Measurements from ENCODE around the gene PLK3.
"Not testable (repeated sequence)": the region's sequence is repeated elsewhere in the genome, so short reads cannot be mapped to it uniquely, and the experiment has no call there.

Gene PLK3

DNA sequence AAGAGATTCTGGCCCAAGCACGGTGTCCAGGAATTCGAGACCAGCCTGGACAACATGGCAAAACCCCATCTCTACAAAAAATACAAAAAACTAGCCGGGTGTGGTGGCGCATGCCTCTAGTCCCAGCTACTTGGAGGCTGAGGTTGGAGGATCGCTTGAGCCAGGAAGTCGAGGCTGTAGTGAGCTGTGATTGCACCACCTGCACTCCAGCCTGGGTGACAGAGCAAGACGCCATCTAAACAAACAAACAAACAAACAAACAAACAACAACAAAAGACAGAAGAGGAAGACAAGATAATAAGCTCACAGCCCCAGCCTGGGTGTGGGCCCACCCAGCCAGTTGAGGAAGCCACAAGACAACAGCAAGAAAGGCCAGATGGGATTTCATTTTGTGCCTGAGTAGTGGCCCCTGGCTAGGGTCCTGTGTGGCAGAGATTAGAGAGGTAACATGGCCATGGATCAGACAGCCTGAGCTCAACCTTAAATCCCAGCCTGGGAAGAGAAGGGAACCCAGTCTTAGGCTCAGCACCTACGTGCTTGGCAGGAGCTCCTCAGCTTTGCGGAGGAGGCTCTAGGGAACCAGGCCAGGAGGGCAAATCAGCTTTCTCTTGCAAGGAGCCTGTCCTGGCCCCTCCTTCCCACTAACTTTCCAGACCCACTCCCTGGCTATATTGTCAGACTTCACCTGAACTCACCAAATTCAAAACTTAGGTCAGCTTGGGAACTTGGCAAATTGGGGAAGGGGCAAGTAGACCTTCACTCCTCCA is 7.3 kb upstream of the PLK3 start:
- DNase-seq (ENCODE audit: low read depth), result no peak
- TF ChIP-seq POLR2A (IDR thresholded peaks at IDR 0.05; ENCODE audit: extremely low read depth, insufficient read length) (no peak), MYC (IDR thresholded peaks at IDR 0.05; ENCODE audit: low read depth, low read length) (no peak)
- TF ChIP-seq, protein P1, sequence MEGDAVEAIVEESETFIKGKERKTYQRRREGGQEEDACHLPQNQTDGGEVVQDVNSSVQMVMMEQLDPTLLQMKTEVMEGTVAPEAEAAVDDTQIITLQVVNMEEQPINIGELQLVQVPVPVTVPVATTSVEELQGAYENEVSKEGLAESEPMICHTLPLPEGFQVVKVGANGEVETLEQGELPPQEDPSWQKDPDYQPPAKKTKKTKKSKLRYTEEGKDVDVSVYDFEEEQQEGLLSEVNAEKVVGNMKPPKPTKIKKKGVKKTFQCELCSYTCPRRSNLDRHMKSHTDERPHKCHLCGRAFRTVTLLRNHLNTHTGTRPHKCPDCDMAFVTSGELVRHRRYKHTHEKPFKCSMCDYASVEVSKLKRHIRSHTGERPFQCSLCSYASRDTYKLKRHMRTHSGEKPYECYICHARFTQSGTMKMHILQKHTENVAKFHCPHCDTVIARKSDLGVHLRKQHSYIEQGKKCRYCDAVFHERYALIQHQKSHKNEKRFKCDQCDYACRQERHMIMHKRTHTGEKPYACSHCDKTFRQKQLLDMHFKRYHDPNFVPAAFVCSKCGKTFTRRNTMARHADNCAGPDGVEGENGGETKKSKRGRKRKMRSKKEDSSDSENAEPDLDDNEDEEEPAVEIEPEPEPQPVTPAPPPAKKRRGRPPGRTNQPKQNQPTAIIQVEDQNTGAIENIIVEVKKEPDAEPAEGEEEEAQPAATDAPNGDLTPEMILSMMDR (IDR thresholded peaks at IDR 0.05; ENCODE audit: low read depth, low read length), result no peak
- TF ChIP-seq, protein P2, sequence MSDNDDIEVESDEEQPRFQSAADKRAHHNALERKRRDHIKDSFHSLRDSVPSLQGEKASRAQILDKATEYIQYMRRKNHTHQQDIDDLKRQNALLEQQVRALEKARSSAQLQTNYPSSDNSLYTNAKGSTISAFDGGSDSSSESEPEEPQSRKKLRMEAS (IDR thresholded peaks at IDR 0.05; ENCODE audit: low read depth, low read length), result no peak
- H3K4me3 ChIP-seq (ENCODE audit: low read depth, low read length), result no peak overlapping the region

DNA sequence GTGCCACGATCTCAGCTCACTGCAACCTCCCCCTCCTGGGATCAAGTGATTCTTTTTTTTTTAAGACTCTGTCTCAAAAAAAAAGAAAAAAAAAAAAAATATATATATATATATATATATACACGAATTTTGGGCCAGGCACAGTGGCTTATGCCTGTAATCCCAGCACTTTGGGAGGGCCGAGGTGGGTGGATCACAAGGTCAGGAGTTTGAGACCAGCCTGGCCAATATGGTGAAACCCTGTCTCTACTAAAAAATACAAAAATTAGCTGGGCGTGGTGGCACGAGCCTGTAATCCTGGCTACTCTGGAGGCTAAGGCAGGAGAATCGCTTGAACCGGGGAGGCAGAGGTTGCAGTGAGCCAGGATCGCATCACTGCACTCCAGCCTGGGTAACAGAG is 2.3 kb upstream of the PLK3 start:
- not testable (repeated sequence) for DNase-seq (ENCODE audit: low read depth); H3K4me3 ChIP-seq (ENCODE audit: low read depth, low read length)

DNA sequence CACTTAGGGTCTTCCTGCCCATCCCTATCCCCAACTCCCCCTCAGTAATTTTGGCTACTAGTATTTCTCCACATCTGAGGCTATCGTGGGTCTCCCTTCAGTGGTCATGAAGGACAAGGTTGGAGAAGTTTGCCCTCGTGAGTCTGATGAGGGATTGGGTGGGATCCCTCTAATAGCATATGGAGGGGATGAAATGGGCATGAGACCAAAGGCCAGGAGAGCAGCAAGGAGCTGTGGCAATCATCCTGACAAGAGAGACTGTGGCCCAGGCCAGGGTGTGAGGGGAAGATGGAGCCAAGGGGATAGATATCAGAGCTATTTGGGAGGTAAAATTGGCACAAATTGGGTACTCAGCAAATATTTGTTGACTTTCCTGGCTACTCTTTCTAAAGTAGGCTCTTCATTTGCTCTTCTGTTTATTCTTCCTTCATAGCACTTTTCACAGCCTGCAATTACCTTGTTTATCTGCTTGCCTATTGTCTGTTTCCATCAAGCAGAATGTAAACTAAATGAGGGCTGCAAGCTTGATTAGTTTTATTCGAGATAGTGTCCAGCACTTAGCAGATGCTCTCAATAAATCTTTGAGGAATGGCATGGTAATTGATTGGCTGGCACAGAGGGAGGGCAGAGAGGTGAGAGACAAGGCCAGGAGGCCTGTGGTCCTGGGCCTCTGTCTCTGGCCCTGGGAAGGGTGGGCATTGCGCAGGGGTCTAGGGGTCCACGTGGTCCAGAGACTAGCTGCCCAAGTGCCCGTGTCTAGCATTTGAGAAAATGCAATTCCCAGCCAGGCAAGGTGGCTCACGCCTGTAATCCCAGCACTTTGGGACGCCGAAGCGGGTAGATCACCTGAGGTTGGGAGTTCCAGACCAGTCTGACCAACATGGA is 1.5 kb upstream of the PLK3 start:
- no peak for DNase-seq (ENCODE audit: low read depth)
- TF ChIP-seq, protein P2 (IDR thresholded peaks at IDR 0.05; ENCODE audit: low read depth, low read length), result no peak
- TF ChIP-seq POLR2A (IDR thresholded peaks at IDR 0.05; ENCODE audit: extremely low read depth, insufficient read length) (no peak), MYC (IDR thresholded peaks at IDR 0.05; ENCODE audit: low read depth, low read length) (no peak)
- TF ChIP-seq, protein P1 (IDR thresholded peaks at IDR 0.05; ENCODE audit: low read depth, low read length), result no peak
- H3K4me3 ChIP-seq (ENCODE audit: low read depth, low read length), result no peak overlapping the region

DNA sequence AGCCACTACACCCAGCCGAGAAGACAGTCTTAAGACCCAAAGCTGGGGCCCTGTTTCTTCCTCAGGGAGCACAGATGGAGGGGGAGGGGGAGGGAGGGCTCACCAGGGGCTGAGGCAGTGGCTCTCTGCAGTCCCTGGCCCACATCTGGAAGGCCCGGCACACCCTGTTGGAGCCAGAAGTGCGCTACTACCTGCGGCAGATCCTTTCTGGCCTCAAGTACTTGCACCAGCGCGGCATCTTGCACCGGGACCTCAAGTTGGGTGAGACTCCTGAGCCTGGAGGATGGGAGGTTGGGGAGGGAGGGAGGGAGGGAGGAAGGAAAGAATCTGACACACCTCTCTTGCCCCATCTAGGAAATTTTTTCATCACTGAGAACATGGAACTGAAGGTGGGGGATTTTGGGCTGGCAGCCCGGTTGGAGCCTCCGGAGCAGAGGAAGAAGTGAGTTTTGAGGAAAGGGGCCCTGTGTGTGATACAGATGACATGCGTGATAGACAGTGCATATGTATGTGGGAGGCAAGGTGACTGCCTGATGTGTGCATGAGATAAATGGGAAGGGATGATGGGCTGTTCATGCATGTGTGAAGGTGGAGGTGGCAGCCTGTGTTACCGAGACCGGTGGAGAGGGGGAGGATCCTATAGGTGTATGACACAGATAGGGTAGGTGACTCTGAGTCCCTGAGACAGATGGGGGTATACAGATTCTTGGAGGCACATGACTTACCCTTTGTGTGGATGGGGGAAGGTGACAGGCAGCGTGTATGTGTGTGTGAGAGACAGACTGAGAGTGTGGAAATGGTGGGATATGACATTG is 1.5 kb downstream of the PLK3 start:
- TF ChIP-seq POLR2A (IDR thresholded peaks at IDR 0.05; ENCODE audit: extremely low read depth, insufficient read length) (no peak), MYC (IDR thresholded peaks at IDR 0.05; ENCODE audit: low read depth, low read length) (no peak)
- TF ChIP-seq, protein P2 (IDR thresholded peaks at IDR 0.05; ENCODE audit: low read depth, low read length), result no peak
- TF ChIP-seq, protein P1 (IDR thresholded peaks at IDR 0.05; ENCODE audit: low read depth, low read length), result no peak
- H3K4me3 ChIP-seq (ENCODE audit: low read depth, low read length), result no peak overlapping the region
- no peak for DNase-seq (ENCODE audit: low read depth)

DNA sequence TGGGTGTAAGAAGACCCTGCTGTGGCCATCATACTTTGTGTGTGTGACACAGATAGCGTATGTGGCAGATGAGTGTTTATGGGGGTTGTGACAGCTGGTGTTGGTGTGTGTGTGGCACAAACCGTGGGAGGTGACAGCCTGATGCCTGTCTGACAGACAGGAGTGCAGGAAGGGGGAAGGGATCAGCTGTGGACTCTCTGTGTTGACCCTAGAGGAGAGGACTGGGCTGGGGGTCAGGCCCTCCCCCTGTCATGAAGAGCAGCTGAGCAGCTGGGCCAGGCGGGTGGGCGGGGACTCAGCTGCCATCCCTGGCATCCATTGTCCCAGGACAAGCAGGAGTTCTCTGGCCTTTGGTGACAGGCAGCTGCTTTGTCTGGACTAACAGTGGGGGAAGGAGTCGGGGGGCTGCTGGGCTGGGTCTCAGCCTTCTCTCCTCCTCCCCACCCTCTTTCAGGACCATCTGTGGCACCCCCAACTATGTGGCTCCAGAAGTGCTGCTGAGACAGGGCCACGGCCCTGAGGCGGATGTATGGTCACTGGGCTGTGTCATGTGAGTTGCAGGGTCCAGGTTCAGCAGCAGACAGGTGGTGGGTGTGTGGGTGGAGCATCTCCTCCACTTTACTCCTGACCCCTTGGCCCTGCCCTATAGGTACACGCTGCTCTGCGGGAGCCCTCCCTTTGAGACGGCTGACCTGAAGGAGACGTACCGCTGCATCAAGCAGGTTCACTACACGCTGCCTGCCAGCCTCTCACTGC is 2.3 kb downstream of the PLK3 start:
- DNase-seq (ENCODE audit: low read depth), result no peak
- TF ChIP-seq, protein P2 (IDR thresholded peaks at IDR 0.05; ENCODE audit: low read depth, low read length), result no peak
- H3K4me3 ChIP-seq (ENCODE audit: low read depth, low read length), result no peak overlapping the region

DNA sequence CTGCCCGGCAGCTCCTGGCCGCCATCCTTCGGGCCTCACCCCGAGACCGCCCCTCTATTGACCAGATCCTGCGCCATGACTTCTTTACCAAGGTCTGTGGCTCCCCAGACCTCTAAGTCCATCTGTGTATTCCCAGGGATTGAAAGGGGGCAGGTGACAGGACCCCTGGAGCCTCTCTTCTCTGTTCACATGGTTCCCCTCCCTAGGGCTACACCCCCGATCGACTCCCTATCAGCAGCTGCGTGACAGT is 2.8 kb downstream of the PLK3 start:
- DNase-seq (ENCODE audit: low read depth), result no peak
- no peak overlapping the region for H3K4me3 ChIP-seq (ENCODE audit: low read depth, low read length)
- TF ChIP-seq, protein P1 (IDR thresholded peaks at IDR 0.05; ENCODE audit: low read depth, low read length), result no peak
- TF ChIP-seq POLR2A (IDR thresholded peaks at IDR 0.05; ENCODE audit: extremely low read depth, insufficient read length), result no peak
- no peak for TF ChIP-seq MYC (IDR thresholded peaks at IDR 0.05; ENCODE audit: low read depth, low read length)

All from NB4 (cell line).